H1 (cell line): ENCODE measurements around the gene BRIX1. TPM values are rescaled to one million over a fixed set of nuclear protein-coding genes. Genes with fewer than 3 reads are reported as not detected.

Source experiments
- CTCF ChIA-PET: fragments of 300-600 bp; sonication (Branson Sonifier 250); formaldehyde crosslinking; loops from one replicate; lab custom pipeline; 2021; ENCODE audit not compliant: partially characterized antibody; lab: Charles Lee
- POLR2A ChIA-PET: fragments of 300-600 bp; sonication (Branson Sonifier 250); formaldehyde crosslinking; loops from one replicate; lab custom pipeline; 2021; ENCODE audit warnings: inconsistent platforms; ENCODE audit not compliant: partially characterized antibody; lab: Charles Lee
- DNase-seq, 2 experiments: peaks; one replicate each; pipeline versions ENCODE4 v3.0.0 to v3.0.0-alpha.2; 2010 to 2022; ENCODE audit warnings: low spot score in 2 of 2, low read depth in 1 of 2, mixed read lengths in 1 of 2
- FAIRE-seq: peaks from 2 replicates; lab custom pipeline; 2011; peaks lifted over from hg19 to GRCh38; lab: Jason Lieb, UNC
- H2AFZ ChIP-seq: 2 replicates; pipeline ENCODE4 v1.8.1; 2012; ENCODE audit warnings: low read length, inconsistent platforms
- H2AK5ac ChIP-seq: 2 replicates; pipeline ENCODE4 v1.6.1; 2013; ENCODE audit warnings: low read depth, low read length
- H2BK120ac ChIP-seq: replicated peaks from 2 replicates; pipeline ENCODE3; 2013; ENCODE audit warnings: low read depth, low read length, inconsistent platforms
- H2BK12ac ChIP-seq: 2 replicates; pipeline ENCODE4 v1.6.1; 2013; ENCODE audit warnings: low read depth, low read length
- H2BK15ac ChIP-seq: 2 replicates; pipeline ENCODE4 v1.6.1; 2013; ENCODE audit warnings: low read length
- H2BK20ac ChIP-seq: 2 replicates; pipeline ENCODE4 v1.6.1; 2013; ENCODE audit warnings: low read length
- H2BK5ac ChIP-seq: 2 replicates; pipeline ENCODE4 v1.6.1; 2013; ENCODE audit warnings: low read depth, low read length
- H3K14ac ChIP-seq: 2 replicates; pipeline ENCODE4 v1.6.1; 2013; ENCODE audit warnings: inconsistent platforms; ENCODE audit not compliant: insufficient read length
- H3K18ac ChIP-seq: 2 replicates; pipeline ENCODE4 v1.6.1; 2013; ENCODE audit warnings: low read length; ENCODE audit errors: extremely low read depth
- H3K23ac ChIP-seq: 2 replicates; pipeline ENCODE4 v1.6.1; 2013; ENCODE audit warnings: inconsistent platforms; ENCODE audit not compliant: insufficient read length
- H3K23me2 ChIP-seq: 2 replicates; pipeline ENCODE4 v1.6.1; 2013; ENCODE audit warnings: low read depth, low read length
- H3K27ac ChIP-seq: 2 replicates; pipeline ENCODE4 v1.6.1; 2011; ENCODE audit warnings: low read depth, low read length, inconsistent platforms
- H3K27me3 ChIP-seq, 4 experiments: replicated peaks in 1 of 4; 1 replicate in 1 of 4; 2 replicates in 3 of 4; pipeline versions ENCODE4 v1.6.1 to v1.8.1; 2011 to 2013; ENCODE audit warnings: low read length in 3 of 4, mild to moderate bottlenecking in 3 of 4, inconsistent platforms in 2 of 4, mixed read lengths in 2 of 4, moderate library complexity in 1 of 4; ENCODE audit not compliant: control insufficient read depth in 3 of 4, insufficient read depth in 3 of 4; ENCODE audit errors: extremely low read depth in 1 of 4
- H3K36me3 ChIP-seq, 4 experiments: 2 replicates each; pipeline versions ENCODE4 v1.6.1 to v1.8.1; 2011 to 2013; ENCODE audit warnings: mild to moderate bottlenecking in 4 of 4, low read length in 3 of 4, moderate library complexity in 2 of 4, control low read depth in 1 of 4, inconsistent platforms in 1 of 4; ENCODE audit not compliant: insufficient read depth in 4 of 4, control insufficient read depth in 2 of 4
- H3K4ac ChIP-seq: replicated peaks from 2 replicates; pipeline ENCODE3; 2013; ENCODE audit warnings: low read length, low read depth, mixed read lengths, inconsistent platforms; ENCODE audit not compliant: insufficient read length
- H3K4me1 ChIP-seq, 4 experiments: replicated peaks in 1 of 4; 1 replicate in 1 of 4; 2 replicates in 3 of 4; pipeline versions ENCODE4 v1.6.1 to v1.8.1; 2011 to 2013; ENCODE audit warnings: low read length in 3 of 4, inconsistent platforms in 2 of 4, mixed read lengths in 1 of 4; ENCODE audit not compliant: insufficient read depth in 4 of 4, control insufficient read depth in 3 of 4
- H3K4me2 ChIP-seq, 2 experiments: 2 replicates each; pipeline versions ENCODE4 v1.6.1 to v1.8.1; 2011 to 2013; ENCODE audit warnings: low read depth in 2 of 2, low read length in 2 of 2, control low read depth in 1 of 2, inconsistent platforms in 1 of 2, mild to moderate bottlenecking in 1 of 2; ENCODE audit not compliant: insufficient read depth in 1 of 2
- H3K4me3 ChIP-seq, 4 experiments: fragments of 200-600, 300-600 bp in 1 of 4; sonication (generic), shearing (Covaris generic), sonication (Bioruptor Twin) in 1 of 4; 2 replicates each; pipeline versions ENCODE4 v1.5.1 to v1.8.1; 2011 to 2016; ENCODE audit warnings: low read length in 4 of 4, low read depth in 3 of 4, control low read depth in 2 of 4, inconsistent platforms in 2 of 4, mild to moderate bottlenecking in 2 of 4, mixed read lengths in 1 of 4, moderate library complexity in 1 of 4; ENCODE audit not compliant: insufficient read depth in 2 of 4; ENCODE audit errors: extremely low read depth in 1 of 4
- H3K56ac ChIP-seq: replicated peaks from 2 replicates; pipeline ENCODE3; 2013; ENCODE audit warnings: low read depth, mild to moderate bottlenecking, mixed read lengths, low read length, inconsistent platforms; ENCODE audit not compliant: insufficient read length
- H3K79me1 ChIP-seq: 2 replicates; pipeline ENCODE4 v1.6.1; 2013; ENCODE audit warnings: low read depth, low read length, control low read depth
- H3K79me2 ChIP-seq, 2 experiments: 2 replicates each; pipeline versions ENCODE4 v1.6.1 to v1.8.1; 2012 to 2013; ENCODE audit warnings: low read length in 2 of 2, mild to moderate bottlenecking in 2 of 2, inconsistent platforms in 1 of 2; ENCODE audit not compliant: insufficient read depth in 2 of 2, control insufficient read depth in 1 of 2
- H3K9ac ChIP-seq, 4 experiments: replicated peaks in 1 of 4; 1 replicate in 1 of 4; 2 replicates in 3 of 4; pipeline versions ENCODE4 v1.6.1 to v1.8.1; 2011 to 2013; ENCODE audit warnings: low read depth in 3 of 4, low read length in 3 of 4, control low read depth in 2 of 4, mild to moderate bottlenecking in 2 of 4, moderate library complexity in 2 of 4, inconsistent platforms in 1 of 4; ENCODE audit errors: extremely low read depth in 1 of 4
- H3K9me3 ChIP-seq, 2 experiments: 2 replicates each; pipeline versions ENCODE4 v1.6.1 to v1.8.1; 2012 to 2013; ENCODE audit warnings: mild to moderate bottlenecking in 2 of 2, moderate library complexity in 2 of 2, control low read depth in 1 of 2, inconsistent platforms in 1 of 2, low read depth in 1 of 2, low read length in 1 of 2, mixed read lengths in 1 of 2; ENCODE audit not compliant: insufficient read depth in 2 of 2
- H4K20me1 ChIP-seq, 2 experiments: replicated peaks in 1 of 2; 2 replicates each; pipeline versions ENCODE3 to v1.8.1; 2011 to 2013; ENCODE audit warnings: inconsistent platforms in 2 of 2, low read length in 2 of 2, mild to moderate bottlenecking in 1 of 2; ENCODE audit not compliant: insufficient read depth in 2 of 2, control insufficient read depth in 1 of 2
- H4K5ac ChIP-seq: 2 replicates; pipeline ENCODE4 v1.6.1; 2013; ENCODE audit warnings: low read length, low read depth, mixed read lengths, inconsistent platforms; ENCODE audit not compliant: insufficient read length
- H4K8ac ChIP-seq: 2 replicates; pipeline ENCODE4 v1.8.0; 2013; ENCODE audit warnings: mild to moderate bottlenecking, moderate library complexity, low read length, inconsistent platforms; ENCODE audit not compliant: insufficient read depth; ENCODE audit errors: extremely low read depth
- H4K91ac ChIP-seq: replicated peaks from 2 replicates; pipeline ENCODE3; 2013; ENCODE audit warnings: low read length, mixed read lengths, inconsistent platforms; ENCODE audit not compliant: insufficient read length
- BACH1 ChIP-seq: IDR thresholded peaks from 2 replicates; pipeline ENCODE4 v1.6.1; 2012; ENCODE audit warnings: low read length, improper control_type of control experiment
- CHD1 ChIP-seq: IDR thresholded peaks from 2 replicates; pipeline ENCODE4 v1.6.1; 2012; ENCODE audit warnings: low read depth, low read length, improper control_type of control experiment
- E2F6 ChIP-seq: IDR thresholded peaks from 2 replicates; pipeline ENCODE4 v1.6.1; 2012; ENCODE audit warnings: inconsistent platforms
- EZH2 ChIP-seq: fragments of 200-600 bp; sonication (generic); IDR thresholded peaks from 2 replicates; pipeline ENCODE4 v1.7.1; 2012; ENCODE audit warnings: low read depth, mild to moderate bottlenecking, moderate library complexity, low read length, inconsistent platforms; ENCODE audit not compliant: severe bottlenecking
- GABPA ChIP-seq: IDR thresholded peaks from 2 replicates; pipeline ENCODE4 v1.6.1; 2011; ENCODE audit warnings: mild to moderate bottlenecking, low read length, moderate library complexity, borderline replicate concordance; ENCODE audit not compliant: insufficient read depth
- POLR2AphosphoS5 ChIP-seq: IDR thresholded peaks from 2 replicates; pipeline ENCODE4 v1.6.1; 2011; ENCODE audit warnings: low read depth, low read length
- RAD21 ChIP-seq, 2 experiments: IDR thresholded peaks in 1 of 2; conservative IDR thresholded peaks in 1 of 2; 2 replicates each; pipeline ENCODE4 v1.6.1; 2011; ENCODE audit warnings: low read depth in 2 of 2, low read length in 2 of 2, improper control_type of control experiment in 1 of 2, inconsistent platforms in 1 of 2, mild to moderate bottlenecking in 1 of 2, moderate library complexity in 1 of 2
- SAP30 ChIP-seq: fragments of 300-600 bp; sonication (generic); IDR thresholded peaks from 2 replicates; pipeline ENCODE4 v1.7.1; 2012; ENCODE audit warnings: low read length, moderate library complexity, mild to moderate bottlenecking, inconsistent platforms; ENCODE audit not compliant: insufficient read depth, insufficient replicate concordance
- SIX5 ChIP-seq: IDR thresholded peaks from 2 replicates; pipeline ENCODE4 v1.6.1; 2011; ENCODE audit warnings: mild to moderate bottlenecking, low read depth, low read length
- SP4 ChIP-seq: IDR thresholded peaks from 2 replicates; pipeline ENCODE4 v1.6.1; 2012; ENCODE audit warnings: low read length, inconsistent platforms
- USF2 ChIP-seq: IDR thresholded peaks from 2 replicates; pipeline ENCODE4 v1.6.1; 2011; ENCODE audit warnings: low read length, improper control_type of control experiment
- YY1 ChIP-seq: IDR thresholded peaks from 2 replicates; pipeline ENCODE4 v1.6.1; 2011; ENCODE audit warnings: low read depth, mild to moderate bottlenecking, low read length
- ZNF274 ChIP-seq: IDR thresholded peaks from 2 replicates; pipeline ENCODE4 v1.7.0; 2012; ENCODE audit warnings: low read length, borderline replicate concordance; ENCODE audit errors: extremely low read depth
- WGBS, 2 experiments: shearing (Covaris generic) in 1 of 2; methylation state at CpG; one replicate each; pipeline versions ENCODE4 v1.1.6 to v1.1.7; 2013 to 2015; ENCODE audit warnings: low lambda C conversion rate in 2 of 2, mixed read lengths in 2 of 2, inconsistent platforms in 1 of 2, low coverage in 1 of 2, missing lambda C conversion rate in 1 of 2; ENCODE audit not compliant: insufficient replicate concordance in 2 of 2, insufficient coverage in 1 of 2, insufficient read length in 1 of 2; ENCODE audit errors: extremely low coverage in 1 of 2, missing lambda C conversion rate in 1 of 2; 5-methylcytosine and 5-hydroxymethylcytosine counted together
- polyA plus RNA-seq, 7 experiments: library from polyadenylated mRNA; depleted of rRNA in 3 of 7; stranded (reverse) in 5 of 7; unstranded in 2 of 7; fragments of >200 nt in 5 of 7; fragments of 200-250 nt in 2 of 7; gene quantifications; 1 replicate in 5 of 7; 2 replicates in 1 of 7; 4 replicates in 1 of 7; pipeline versions ENCODE4 v1.2.1 to v1.2.3, GENCODE V29; 2011 to 2013; ENCODE audit warnings: missing spikeins in 2 of 7, mixed read lengths in 2 of 7
- total RNA-seq: library from RNA; stranded (reverse); fragmentation: NEBNext Ultra II Directional; extraction: Animal tissue kit (Norgen Biotek cat#: 25700); gene quantifications from 2 replicates; pipeline ENCODE4 v1.2.1, GENCODE V29; 2021

Gene BRIX1
- total and polyA plus RNA-seq, 2 of the 8 experiments (the other 6 are each of a cell fraction or from before 2014, with no cell fraction given) = 26.9 to 71.7 TPM

DNA sequence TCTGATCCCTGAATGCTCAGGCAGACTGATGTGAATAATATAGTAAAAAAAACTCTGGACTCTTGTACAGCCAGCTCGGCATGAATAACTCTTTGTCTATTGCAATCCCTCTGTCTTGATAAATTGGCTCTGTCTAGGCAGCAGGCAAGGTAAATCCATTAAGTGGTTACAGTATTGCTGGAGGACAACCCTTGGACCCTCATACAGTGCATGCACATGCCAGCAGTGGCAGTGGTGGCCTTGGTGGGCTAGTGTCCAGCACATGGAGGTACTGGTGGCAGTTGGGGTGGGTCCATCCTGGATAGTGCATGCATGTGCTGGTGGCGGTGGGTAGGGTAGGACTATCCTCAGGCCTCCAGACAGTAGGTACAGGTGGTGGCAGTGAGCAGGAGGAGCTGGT is 52.7 kb downstream of the BRIX1 start:
- H3K4me3 ChIP-seq = no peak overlapping the region
- FAIRE-seq (no peak), DNase-seq (no peak)
- H2BK120ac ChIP-seq = no peak overlapping the region
- no peak overlapping the region for H3K18ac ChIP-seq
- ChIA-PET POLR2A (interaction anchor here (0.7 to 1.2 kb wide), 2 partner anchors 9 to 12 kb away, joined by 3 to 4 read pairs; no protein-coding TSS in a partner anchor), CTCF (interaction anchor here (1.1 kb wide), 1 partner anchor 10 kb away, joined by 4 read pairs; no protein-coding TSS in a partner anchor)
- no peak overlapping the region for H3K14ac ChIP-seq
- H4K8ac ChIP-seq = no peak overlapping the region
- no peak overlapping the region for H3K56ac ChIP-seq
- no peaks in the 10 kb centered on the region for H3K79me1 ChIP-seq
- H4K91ac ChIP-seq = no peak overlapping the region
- no peak overlapping the region for H2AFZ ChIP-seq
- no peak overlapping the region for H2BK20ac ChIP-seq
- no peaks in the 10 kb centered on the region for H3K79me2 ChIP-seq
- H2BK12ac ChIP-seq = no peak overlapping the region
- no peak overlapping the region for H3K4me2 ChIP-seq
- no peak overlapping the region for H3K4ac ChIP-seq
- no peak overlapping the region for H2AK5ac ChIP-seq
- no peaks in the 10 kb centered on the region for H3K4me1 ChIP-seq
- H3K23me2 ChIP-seq = no peaks in the 10 kb centered on the region
- no peaks in the 10 kb centered on the region for H4K20me1 ChIP-seq
- no peak overlapping the region for H3K23ac ChIP-seq
- no peaks in the 10 kb centered on the region for H3K27me3 ChIP-seq
- H3K27ac ChIP-seq = no peak overlapping the region
- no peaks in the 10 kb centered on the region for H3K36me3 ChIP-seq
- 97% methylated on average over 2 of the region's 2 CpGs; no CpG with 5 or more reads in 1 of the 2 experiments for WGBS, 2 experiments
- no peak overlapping the region for H4K5ac ChIP-seq
- no peak overlapping the region for H2BK15ac ChIP-seq
- no peak overlapping the region for H2BK5ac ChIP-seq
- no peak overlapping the region for H3K9ac ChIP-seq
- no peak for TF ChIP-seq E2F6
- TF ChIP-seq CHD1 = no peak
- no peak for TF ChIP-seq POLR2AphosphoS5
- no peak for TF ChIP-seq YY1
- TF ChIP-seq SAP30 = no peak
- TF ChIP-seq ZNF274 = no peak
- no peak for TF ChIP-seq EZH2
- no peak for TF ChIP-seq USF2
- TF ChIP-seq SP4 = no peak
- TF ChIP-seq RAD21 (IDR thresholded peaks at IDR 0.05 in 1 of 2, conservative IDR thresholded peaks at IDR 0.05 in 1 of 2; ENCODE audit: low read depth in 2 of 2, low read length in 2 of 2) = no peak
- no peak for TF ChIP-seq BACH1
- TF ChIP-seq GABPA = no peak
- TF ChIP-seq SIX5 = no peak
- no peaks in the 10 kb centered on the region for H3K9me3 ChIP-seq
